ENCODE measurements around the gene PI4K2A. TPM values are rescaled to one million over a fixed set of nuclear protein-coding genes. Genes with fewer than 3 reads are reported as not detected.

The PI4K2A gene
- total RNA-seq, 1 experiment from 2014 or later = 20.5 TPM

Other genes with a start within 250 kb of the PI4K2A start
- gene RRP12, start 239.3 kb upstream of the PI4K2A start, total RNA-seq (2014; rRNA removed; shearing (Covaris generic)) = 68.6 and 75.5 TPM in 2 replicates
- gene PGAM1, start 214.5 kb upstream of the PI4K2A start, total RNA-seq (2014; rRNA removed; shearing (Covaris generic)) = 1,002 and 1,071 TPM in 2 replicates
- gene EXOSC1, start 194.7 kb upstream of the PI4K2A start, total RNA-seq (2014; rRNA removed; shearing (Covaris generic)) = 73.4 and 78.3 TPM in 2 replicates
- 70.6 and 82.0 TPM in 2 replicates for gene ZDHHC16, start 194.5 kb upstream of the PI4K2A start, total RNA-seq (2014; rRNA removed; shearing (Covaris generic))
- gene MMS19, start 142.2 kb upstream of the PI4K2A start, total RNA-seq (2014; rRNA removed; shearing (Covaris generic)) = 129 and 152 TPM in 2 replicates
- 42.1 and 53.0 TPM in 2 replicates for gene UBTD1, start 141.7 kb upstream of the PI4K2A start, total RNA-seq (2014; rRNA removed; shearing (Covaris generic))
- gene ANKRD2, start 67.9 kb upstream of the PI4K2A start, total RNA-seq (2014; rRNA removed; shearing (Covaris generic)) = not detected in 2 replicates
- gene HOGA1, start 56.3 kb upstream of the PI4K2A start, total RNA-seq (2014; rRNA removed; shearing (Covaris generic)) = 0.53 TPM in 1 of 2 replicates, not detected in the other
- gene C10orf62, start 51.0 kb upstream of the PI4K2A start, total RNA-seq (2014; rRNA removed; shearing (Covaris generic)) = not detected in 2 replicates
- gene MORN4, start 7.2 kb upstream of the PI4K2A start, total RNA-seq (2014; rRNA removed; shearing (Covaris generic)) = 1.9 and 3.6 TPM in 2 replicates
- 27.4 and 34.9 TPM in 2 replicates for gene AVPI1, start 46.6 kb downstream of the PI4K2A start, total RNA-seq (2014; rRNA removed; shearing (Covaris generic))
- gene MARVELD1, start 73.1 kb downstream of the PI4K2A start, total RNA-seq (2014; rRNA removed; shearing (Covaris generic)) = 40.5 and 48.1 TPM in 2 replicates
- 19.4 and 20.9 TPM in 2 replicates for gene ZFYVE27, start 96.5 kb downstream of the PI4K2A start, total RNA-seq (2014; rRNA removed; shearing (Covaris generic))
- gene SFRP5, start 131.3 kb downstream of the PI4K2A start, total RNA-seq (2014; rRNA removed; shearing (Covaris generic)) = not detected in 2 replicates
- gene GOLGA7B, start 209.2 kb downstream of the PI4K2A start, total RNA-seq (2014; rRNA removed; shearing (Covaris generic)) = 0.33 and 0.39 TPM in 2 replicates

Data from HT1080 (cell line).